Trophoblast cell (in vitro differentiated cells and primary cell): Measurements from ENCODE around the gene TK1.

ENCODE experiments used
- DNase-seq, 2 donors: peaks; one replicate each; pipeline ENCODE4 v3.0.0-alpha.2; 2016
- H2AFZ ChIP-seq: 2 replicates; pipeline ENCODE4 v1.6.1; 2013; ENCODE audit warnings: low read length, moderate library complexity, mild to moderate bottlenecking; ENCODE audit not compliant: insufficient read depth, poor library complexity
- H2AK5ac ChIP-seq: 2 replicates; pipeline ENCODE4 v1.6.1; 2013; ENCODE audit warnings: mild to moderate bottlenecking, low read length
- H2BK120ac ChIP-seq: 2 replicates; pipeline ENCODE4 v1.6.1; 2013; ENCODE audit warnings: low read length, mild to moderate bottlenecking, moderate library complexity; ENCODE audit not compliant: insufficient read depth, poor library complexity
- H2BK12ac ChIP-seq: 2 replicates; pipeline ENCODE4 v1.6.1; 2013; ENCODE audit warnings: mild to moderate bottlenecking, low read length, moderate library complexity
- H2BK5ac ChIP-seq: 2 replicates; pipeline ENCODE4 v1.6.1; 2013; ENCODE audit warnings: low read length, low read depth, moderate library complexity, mild to moderate bottlenecking; ENCODE audit not compliant: poor library complexity
- H3K14ac ChIP-seq: 2 replicates; pipeline ENCODE4 v1.6.1; 2013; ENCODE audit warnings: mild to moderate bottlenecking, low read length
- H3K18ac ChIP-seq: 2 replicates; pipeline ENCODE4 v1.6.1; 2013; ENCODE audit warnings: mild to moderate bottlenecking, low read length
- H3K23ac ChIP-seq: 2 replicates; pipeline ENCODE4 v1.6.1; 2013; ENCODE audit warnings: low read length
- H3K27ac ChIP-seq: 2 replicates; pipeline ENCODE4 v1.5.1; 2013; ENCODE audit warnings: low read depth, mild to moderate bottlenecking, inconsistent platforms, low read length, moderate library complexity
- H3K27me3 ChIP-seq: 2 replicates; pipeline ENCODE4 v1.6.1; 2013; ENCODE audit warnings: inconsistent platforms, mild to moderate bottlenecking, low read length, moderate library complexity; ENCODE audit not compliant: insufficient read depth
- H3K36me3 ChIP-seq, 2 experiments: 1 replicate in 1 of 2; 2 replicates in 1 of 2; pipeline ENCODE4 v1.6.1; 2013; ENCODE audit warnings: low read length in 2 of 2, mild to moderate bottlenecking in 2 of 2, moderate library complexity in 1 of 2; ENCODE audit not compliant: insufficient read depth in 2 of 2, control insufficient read depth in 1 of 2
- H3K4ac ChIP-seq: 2 replicates; pipeline ENCODE4 v1.6.1; 2013; ENCODE audit warnings: low read depth, mild to moderate bottlenecking, low read length, moderate library complexity
- H3K4me1 ChIP-seq, 2 experiments: 1 replicate in 1 of 2; 2 replicates in 1 of 2; pipeline ENCODE4 v1.6.1; 2013; ENCODE audit warnings: low read length in 2 of 2, mild to moderate bottlenecking in 2 of 2, moderate library complexity in 1 of 2; ENCODE audit not compliant: insufficient read depth in 2 of 2, control insufficient read depth in 1 of 2
- H3K4me2 ChIP-seq: 2 replicates; pipeline ENCODE4 v1.6.1; 2013; ENCODE audit warnings: inconsistent platforms, mild to moderate bottlenecking, low read length, moderate library complexity
- H3K4me3 ChIP-seq: 2 replicates; pipeline ENCODE4 v1.5.1; 2013; ENCODE audit warnings: mild to moderate bottlenecking, low read depth, low read length, inconsistent platforms
- H3K79me1 ChIP-seq: one replicate; pipeline ENCODE4 v1.6.1; 2013; ENCODE audit warnings: low read length
- H3K79me2 ChIP-seq: 2 replicates; pipeline ENCODE4 v1.6.1; 2013; ENCODE audit warnings: low read length, mild to moderate bottlenecking; ENCODE audit not compliant: control insufficient read depth, insufficient read depth, poor library complexity
- H3K9ac ChIP-seq: 2 replicates; pipeline ENCODE4 v1.6.1; 2013; ENCODE audit warnings: mild to moderate bottlenecking, low read length
- H3K9me3 ChIP-seq: 2 replicates; pipeline ENCODE4 v1.6.1; 2013; ENCODE audit warnings: low read depth, mild to moderate bottlenecking, control low read depth, inconsistent platforms, low read length; ENCODE audit not compliant: insufficient read depth
- H4K12ac ChIP-seq: 2 replicates; pipeline ENCODE4 v1.6.1; 2013; ENCODE audit warnings: low read depth, mild to moderate bottlenecking, low read length, moderate library complexity
- H4K8ac ChIP-seq: 2 replicates; pipeline ENCODE4 v1.6.1; 2013; ENCODE audit warnings: low read depth, mild to moderate bottlenecking, low read length, moderate library complexity
- H4K91ac ChIP-seq: one replicate; pipeline ENCODE4 v1.6.1; 2013; ENCODE audit warnings: low read depth, mild to moderate bottlenecking, low read length, moderate library complexity
- WGBS: extraction: QIAGEN DNeasy Blood & Tissue Kit; methylation state at CpG from one replicate; pipeline ENCODE4 v1.1.7; 2013; ENCODE audit warnings: missing lambda C conversion rate; ENCODE audit not compliant: insufficient read length, insufficient coverage; ENCODE audit errors: extremely low coverage; 5-methylcytosine and 5-hydroxymethylcytosine counted together

TK1 gene

DNA sequence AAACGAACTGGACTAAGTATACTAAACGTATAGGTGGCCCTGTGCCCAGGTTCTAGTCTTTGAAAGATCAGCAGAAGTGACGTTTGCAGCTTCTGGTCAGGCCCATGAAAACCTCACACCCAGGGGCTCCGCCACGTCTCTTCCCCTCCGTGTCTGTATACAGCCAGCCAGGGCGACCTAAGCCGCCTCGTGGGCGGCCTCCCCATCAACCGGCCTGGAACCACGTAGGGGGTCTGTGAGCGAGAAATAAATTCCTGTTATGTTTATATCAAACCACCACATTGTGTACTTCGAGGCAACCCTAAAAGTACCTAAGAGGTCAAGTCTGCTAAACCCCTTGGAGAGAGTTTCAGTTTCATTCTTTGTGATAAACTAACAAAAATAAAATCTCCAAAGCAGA is 6.8 kb downstream of the TK1 start:
- Histone ChIP-seq H3K14ac (no peak overlapping the region), H2AFZ (no peak overlapping the region), H3K36me3 (peaks cover 54 to 59% of the 10 kb centered on the region in 2 experiments), H2AK5ac (no peak overlapping the region), H3K27me3 (no peaks in the 10 kb centered on the region), H2BK5ac (no peak overlapping the region), H3K27ac (no peak overlapping the region), H3K79me2 (no peaks in the 10 kb centered on the region), H3K9ac (no peak overlapping the region), H2BK12ac (no peak overlapping the region), H3K4me2 (no peak overlapping the region), H3K4ac (no peak overlapping the region), H3K9me3 (peaks cover 2% of the 10 kb centered on the region), H4K8ac (no peak overlapping the region), H3K23ac (no peak overlapping the region), H3K4me3 (no peak overlapping the region), H4K12ac (no peak overlapping the region), H3K18ac (no peak overlapping the region), H4K91ac (no peak overlapping the region), H3K79me1 (no peaks in the 10 kb centered on the region), H3K4me1 (peaks cover 6 to 8% of the 10 kb centered on the region in 2 experiments), H2BK120ac (no peak overlapping the region)
- WGBS, result no CpG with 5 or more reads among the region's 14 CpGs
- no peak for DNase-seq

DNA sequence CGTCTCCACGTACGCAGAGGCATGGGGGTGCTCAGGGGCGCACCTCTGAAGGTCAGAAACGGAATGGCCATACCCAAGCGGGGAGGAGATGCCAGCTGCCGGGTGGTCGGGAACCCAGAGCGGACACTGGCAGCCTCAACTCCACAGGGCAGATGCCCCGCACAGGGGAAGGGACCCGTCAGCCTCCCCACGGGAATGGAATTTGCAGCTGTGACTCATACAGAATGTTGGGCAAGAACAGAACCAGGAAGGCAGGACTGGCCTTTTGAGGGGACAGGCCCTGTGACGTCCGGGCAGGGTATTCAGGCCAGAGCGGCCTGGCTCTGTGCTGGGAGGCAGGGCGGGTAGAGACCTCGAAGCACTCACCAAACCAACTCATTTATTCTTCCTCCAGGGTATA is 7.5 kb downstream of the TK1 start:
- Histone ChIP-seq H2AFZ (no peak overlapping the region), H3K9me3 (peaks cover 2% of the 10 kb centered on the region), H2BK120ac (no peak overlapping the region), H3K27ac (no peak overlapping the region), H3K4me2 (no peak overlapping the region), H3K4me1 (peaks cover 4 to 6% of the 10 kb centered on the region in 2 experiments), H2AK5ac (no peak overlapping the region), H3K27me3 (no peaks in the 10 kb centered on the region), H3K4ac (no peak overlapping the region), H3K79me1 (no peaks in the 10 kb centered on the region), H4K91ac (no peak overlapping the region), H3K79me2 (no peaks in the 10 kb centered on the region), H3K14ac (no peak overlapping the region), H3K23ac (no peak overlapping the region), H3K4me3 (no peak overlapping the region), H4K12ac (no peak overlapping the region), H2BK12ac (no peak overlapping the region), H3K18ac (no peak overlapping the region), H3K36me3 (peaks cover 54 to 60% of the 10 kb centered on the region in 2 experiments), H4K8ac (no peak overlapping the region), H3K9ac (no peak overlapping the region), H2BK5ac (no peak overlapping the region)
- no CpG with 5 or more reads among the region's 17 CpGs for WGBS
- DNase-seq, result peak; percentile 83 to 90

DNA sequence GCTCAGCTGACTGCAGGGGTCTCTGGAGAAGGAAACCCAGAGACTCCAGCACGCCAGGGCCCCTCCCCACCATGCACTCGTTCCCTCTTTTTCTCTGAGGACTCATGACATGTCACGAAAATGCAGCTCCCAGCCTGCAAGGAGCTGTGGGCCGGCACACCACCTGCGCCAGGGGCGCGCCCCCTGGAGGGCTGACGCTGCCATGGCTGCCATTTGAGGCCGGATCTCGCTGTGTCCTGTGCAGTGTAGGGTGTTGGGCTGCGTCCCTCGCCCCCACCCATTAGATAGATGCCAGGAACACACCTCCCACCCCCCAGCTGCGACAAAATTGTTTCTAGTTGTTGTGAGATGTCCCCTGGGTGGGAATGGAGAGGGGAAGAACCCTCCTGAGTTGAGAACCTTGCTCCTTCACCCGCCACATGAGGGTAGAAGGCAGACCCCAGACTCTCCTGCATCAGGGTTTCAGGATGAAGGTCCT is 10.3 kb downstream of the TK1 start:
- no peaks in the 10 kb centered on the region for H3K79me1 ChIP-seq
- H3K23ac ChIP-seq, result no peak overlapping the region
- H3K36me3 ChIP-seq, result peaks cover 51 to 54% of the 10 kb centered on the region in 2 experiments
- no peak overlapping the region for H3K27ac ChIP-seq
- H4K91ac ChIP-seq, result no peak overlapping the region
- H2AK5ac ChIP-seq, result no peak overlapping the region
- no peaks in the 10 kb centered on the region for H3K27me3 ChIP-seq
- no peak overlapping the region for H3K18ac ChIP-seq
- H3K79me2 ChIP-seq, result no peaks in the 10 kb centered on the region
- no peak overlapping the region for H2AFZ ChIP-seq
- H4K12ac ChIP-seq, result no peak overlapping the region
- peak; percentile 65 to 83 for DNase-seq
- no peak overlapping the region for H3K4ac ChIP-seq
- H3K4me3 ChIP-seq, result no peak overlapping the region
- no CpG with 5 or more reads among the region's 14 CpGs for WGBS
- no peak overlapping the region for H2BK120ac ChIP-seq
- H2BK12ac ChIP-seq, result no peak overlapping the region
- H3K4me1 ChIP-seq, result peaks cover 6 to 13% of the 10 kb centered on the region in 2 experiments
- H3K9me3 ChIP-seq, result peaks cover 2% of the 10 kb centered on the region
- no peak overlapping the region for H3K9ac ChIP-seq
- H2BK5ac ChIP-seq, result no peak overlapping the region
- no peak overlapping the region for H4K8ac ChIP-seq
- H3K14ac ChIP-seq, result no peak overlapping the region
- H3K4me2 ChIP-seq, result no peak overlapping the region

DNA sequence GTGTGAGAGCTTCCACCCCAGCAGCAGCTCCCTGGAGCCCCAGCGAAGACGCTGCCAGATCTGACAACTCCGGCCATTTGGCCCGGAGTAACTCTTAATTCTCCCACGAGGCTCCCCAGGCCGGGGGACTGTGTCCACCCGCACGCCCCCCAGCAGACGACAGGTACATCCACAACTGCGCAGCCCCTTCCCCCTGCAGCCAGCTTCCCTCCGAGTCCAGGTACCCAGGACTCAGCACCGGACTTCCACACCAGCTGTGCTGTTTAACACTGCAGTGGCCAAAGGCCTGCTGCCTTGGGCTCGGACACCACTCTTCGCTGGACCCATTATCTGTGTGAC is 11.2 kb downstream of the TK1 start:
- Histone ChIP-seq H2BK5ac (no peak overlapping the region), H3K27me3 (no peaks in the 10 kb centered on the region), H3K4me2 (no peak overlapping the region), H3K36me3 (peaks cover 48 to 52% of the 10 kb centered on the region in 2 experiments), H3K9ac (no peak overlapping the region), H3K27ac (no peak overlapping the region), H2AFZ (no peak overlapping the region), H4K8ac (no peak overlapping the region), H3K4me3 (no peak overlapping the region), H3K9me3 (peaks cover 2% of the 10 kb centered on the region), H3K4ac (no peak overlapping the region), H3K18ac (no peak overlapping the region), H2BK120ac (no peak overlapping the region), H3K79me2 (no peaks in the 10 kb centered on the region), H4K12ac (no peak overlapping the region), H4K91ac (no peak overlapping the region), H3K23ac (no peak overlapping the region), H3K14ac (no peak overlapping the region), H3K79me1 (no peaks in the 10 kb centered on the region), H2BK12ac (no peak overlapping the region), H2AK5ac (no peak overlapping the region), H3K4me1 (peaks cover 6 to 13% of the 10 kb centered on the region in 2 experiments)
- no CpG with 5 or more reads among the region's 14 CpGs for WGBS
- no peak for DNase-seq
